Measurements from ENCODE around the gene SLC31A1.

SLC31A1 gene

DNA sequence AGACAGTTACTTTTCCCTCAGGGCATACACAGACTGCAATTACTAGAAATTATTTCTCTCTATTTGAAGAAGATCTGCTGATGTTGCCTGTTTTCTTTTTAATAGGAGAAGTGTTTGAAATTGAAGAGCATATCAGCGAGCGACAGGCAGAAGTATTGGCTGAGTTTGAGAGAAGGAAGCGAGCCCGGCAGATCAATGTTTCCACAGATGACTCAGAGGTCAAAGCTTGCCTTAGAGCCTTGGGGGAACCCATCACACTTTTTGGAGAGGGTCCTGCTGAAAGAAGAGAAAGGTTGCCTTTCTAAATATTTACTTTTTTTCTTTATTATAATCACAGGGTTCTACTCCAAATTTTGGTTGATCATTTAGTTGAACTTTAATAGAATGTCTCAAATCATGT is 57.5 kb downstream of the SLC31A1 start:
- Histone ChIP-seq H4K20me1 (ENCODE audit: insufficient read depth, low read length) (peaks cover 5% of the 10 kb centered on the region; the same call in 1 of the 2 replicates), H3K4me2 (ENCODE audit: low read length) (no peak overlapping the region), H3K79me2 (ENCODE audit: low read length) (peaks cover 44% of the 10 kb centered on the region)

DNA sequence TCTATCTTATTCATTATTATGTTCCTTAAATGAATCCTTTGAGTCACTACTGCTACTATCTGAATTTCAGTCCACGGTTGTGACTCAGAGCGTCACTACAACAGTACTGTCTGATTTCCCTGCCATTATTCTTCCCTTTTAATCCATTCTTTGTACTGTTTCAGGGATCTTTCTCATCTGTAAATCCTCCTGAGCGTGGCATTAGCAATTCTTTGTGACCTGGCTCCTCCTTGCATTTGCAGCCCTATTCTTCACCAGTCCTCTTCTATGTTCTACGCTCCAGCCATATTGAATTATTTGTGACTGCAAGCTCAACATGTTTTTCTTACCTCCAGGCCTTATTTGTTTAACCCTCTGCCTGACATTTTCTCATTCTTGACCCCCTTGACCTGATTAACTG is 60.0 kb downstream of the SLC31A1 start:
- no peak overlapping the region for H2AFZ ChIP-seq (ENCODE audit: low read depth, low read length)
- H3K27me3 ChIP-seq (ENCODE audit: low read depth, low read length), result no peaks in the 10 kb centered on the region
- peaks cover 65% of the 10 kb centered on the region for H3K36me3 ChIP-seq (replicated peaks; ENCODE audit: low read depth, low read length)
- no peak overlapping the region for H3K9ac ChIP-seq (ENCODE audit: low read length)
- peaks cover 3% of the 10 kb centered on the region for H3K4me1 ChIP-seq (ENCODE audit: low read length)
- H3K27ac ChIP-seq (ENCODE audit: low read length), result no peak overlapping the region
- H3K79me2 ChIP-seq (ENCODE audit: low read length), result peaks cover 22% of the 10 kb centered on the region
- H3K4me2 ChIP-seq (ENCODE audit: low read length), result no peak overlapping the region
- TF ChIP-seq EZH2phosphoT487 (IDR thresholded peaks at IDR 0.05; ENCODE audit: low read depth) (no peak), CTCF (IDR thresholded peaks at IDR 0.05; ENCODE audit: low read depth, low read length) (no peak)
- H3K4me3 ChIP-seq (ENCODE audit: low read length), result no peak overlapping the region
- H3K9me3 ChIP-seq (ENCODE audit: insufficient read depth, low read length), result no peaks in the 10 kb centered on the region
- H4K20me1 ChIP-seq (ENCODE audit: insufficient read depth, low read length), result no peaks in the 10 kb centered on the region

More for the DNA sequence above, 57.5 kb downstream of the SLC31A1 start:
- Histone ChIP-seq H3K27me3 (ENCODE audit: low read depth, low read length) (no peaks in the 10 kb centered on the region), H2AFZ (ENCODE audit: low read depth, low read length) (no peak overlapping the region), H3K9ac (ENCODE audit: low read length) (no peak overlapping the region), H3K4me3 (ENCODE audit: low read length) (no peak overlapping the region), H3K36me3 (replicated peaks; ENCODE audit: low read depth, low read length) (peaks cover 47% of the 10 kb centered on the region), H3K27ac (ENCODE audit: low read length) (no peak overlapping the region), H3K4me1 (ENCODE audit: low read length) (peaks cover 11% of the 10 kb centered on the region), H3K9me3 (ENCODE audit: insufficient read depth, low read length) (no peaks in the 10 kb centered on the region)
- TF ChIP-seq CTCF (IDR thresholded peaks at IDR 0.05; ENCODE audit: low read depth, low read length), result no peak
- no peak for TF ChIP-seq EZH2phosphoT487 (IDR thresholded peaks at IDR 0.05; ENCODE audit: low read depth)

- no peaks in the 10 kb centered on the region for H4K20me1 ChIP-seq (ENCODE audit: insufficient read depth, low read length)
- no peaks in the 10 kb centered on the region for H3K4me1 ChIP-seq (ENCODE audit: low read length)
- H2AFZ ChIP-seq (ENCODE audit: low read depth, low read length), result no peak overlapping the region
- TF ChIP-seq EZH2phosphoT487 (IDR thresholded peaks at IDR 0.05; ENCODE audit: low read depth), result no peak
- no peak for TF ChIP-seq CTCF (IDR thresholded peaks at IDR 0.05; ENCODE audit: low read depth, low read length)
- no peak overlapping the region for H3K27ac ChIP-seq (ENCODE audit: low read length)
- no peak overlapping the region for H3K9ac ChIP-seq (ENCODE audit: low read length)
- no peak overlapping the region for H3K4me3 ChIP-seq (ENCODE audit: low read length)
- H3K79me2 ChIP-seq (ENCODE audit: low read length), result peaks cover 3% of the 10 kb centered on the region
- H3K9me3 ChIP-seq (ENCODE audit: insufficient read depth, low read length), result no peaks in the 10 kb centered on the region
- peaks cover 85% of the 10 kb centered on the region for H3K36me3 ChIP-seq (replicated peaks; ENCODE audit: low read depth, low read length)
- H3K27me3 ChIP-seq (ENCODE audit: low read depth, low read length), result no peaks in the 10 kb centered on the region
- H3K4me2 ChIP-seq (ENCODE audit: low read length), result no peak overlapping the region
Measured at GRCh38 chr9:113289091-113289490, 67.7 kb downstream of the SLC31A1 start.

GRCh38 chr9:113290052-113290607 is 68.8 kb downstream of the SLC31A1 start:
- Histone ChIP-seq H3K4me3 (ENCODE audit: low read length) (no peak overlapping the region), H3K27ac (ENCODE audit: low read length) (no peak overlapping the region), H3K4me1 (ENCODE audit: low read length) (no peaks in the 10 kb centered on the region), H3K36me3 (replicated peaks; ENCODE audit: low read depth, low read length) (peaks cover 79% of the 10 kb centered on the region), H3K9me3 (ENCODE audit: insufficient read depth, low read length) (no peaks in the 10 kb centered on the region), H3K9ac (ENCODE audit: low read length) (no peak overlapping the region), H3K27me3 (ENCODE audit: low read depth, low read length) (no peaks in the 10 kb centered on the region), H2AFZ (ENCODE audit: low read depth, low read length) (no peak overlapping the region), H3K4me2 (ENCODE audit: low read length) (no peak overlapping the region), H4K20me1 (ENCODE audit: insufficient read depth, low read length) (no peaks in the 10 kb centered on the region), H3K79me2 (ENCODE audit: low read length) (no peaks in the 10 kb centered on the region; the same call in 1 of the 2 replicates)
- TF ChIP-seq EZH2phosphoT487 (IDR thresholded peaks at IDR 0.05; ENCODE audit: low read depth), result no peak
- no peak for TF ChIP-seq CTCF (IDR thresholded peaks at IDR 0.05; ENCODE audit: low read depth, low read length)

All from OCI-LY3 (cell line).